Measurements from ENCODE around the gene EMP2.

The EMP2 gene

GRCh38 chr16:10610499-10611184 is 30.2 kb upstream of the EMP2 start:
- DNase-seq (ENCODE audit: low read depth, low spot score): no peak

DNA sequence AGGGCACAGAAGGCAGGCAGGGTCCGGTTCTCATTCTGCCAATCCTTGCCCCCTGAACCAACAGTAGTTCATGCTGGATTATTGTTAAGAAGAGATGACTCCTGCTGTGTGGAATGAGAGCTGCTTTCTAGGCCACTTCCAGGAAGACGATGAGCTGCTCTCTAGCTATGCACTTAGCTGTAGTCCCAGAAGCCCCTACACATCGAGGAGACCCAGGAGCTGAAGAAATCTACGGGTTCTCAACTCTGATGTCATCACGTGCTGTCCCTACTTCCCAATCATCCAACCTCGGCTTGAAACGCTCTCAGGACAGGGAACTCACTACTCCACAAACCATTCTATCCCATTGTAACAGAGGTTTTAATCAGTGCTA is 29.0 kb upstream of the EMP2 start:
- no peak for DNase-seq (ENCODE audit: low read depth, low spot score)

DNA sequence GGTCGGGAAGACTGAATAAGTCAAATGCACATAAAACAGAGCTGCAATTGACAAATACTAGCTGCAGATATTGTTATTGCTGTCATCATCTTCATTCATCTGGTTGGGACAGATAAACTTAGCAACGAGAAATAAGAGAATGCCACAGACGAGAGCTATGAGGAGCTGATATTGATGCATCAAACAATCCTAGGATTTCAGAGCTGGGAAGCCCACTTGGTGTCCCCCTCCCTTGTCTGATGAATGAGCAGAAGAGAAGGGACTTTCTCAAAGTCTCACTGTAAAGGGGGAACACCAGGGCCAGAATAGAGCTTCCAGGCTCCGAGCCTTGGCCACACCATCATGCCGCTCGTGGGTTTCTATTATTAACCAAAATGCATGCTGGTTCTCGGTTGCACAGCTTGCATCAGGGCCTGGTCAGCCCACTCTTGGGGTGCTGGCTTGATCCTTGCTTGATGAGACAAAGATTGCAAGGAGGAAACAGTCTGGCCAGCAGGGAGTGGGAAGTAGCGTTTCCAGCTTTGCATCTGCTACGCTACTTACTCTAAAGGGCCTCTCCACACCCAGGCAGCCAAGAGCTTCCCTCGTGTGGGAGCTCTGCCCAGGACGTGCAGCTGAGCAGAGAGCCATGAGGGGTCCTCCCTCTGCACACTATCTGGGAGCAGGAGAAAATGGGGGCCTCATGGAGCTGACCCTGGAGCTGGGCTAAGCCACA is 28.4 kb upstream of the EMP2 start:
- DNase-seq (ENCODE audit: low read depth, low spot score): no peak

- no peak for DNase-seq (ENCODE audit: low read depth, low spot score)
Observed at GRCh38 chr16:10607157-10607556, 26.8 kb upstream of the EMP2 start.

- DNase-seq (ENCODE audit: low read depth, low spot score): no peak
Observed at GRCh38 chr16:10606607-10607006, 26.2 kb upstream of the EMP2 start.

DNA sequence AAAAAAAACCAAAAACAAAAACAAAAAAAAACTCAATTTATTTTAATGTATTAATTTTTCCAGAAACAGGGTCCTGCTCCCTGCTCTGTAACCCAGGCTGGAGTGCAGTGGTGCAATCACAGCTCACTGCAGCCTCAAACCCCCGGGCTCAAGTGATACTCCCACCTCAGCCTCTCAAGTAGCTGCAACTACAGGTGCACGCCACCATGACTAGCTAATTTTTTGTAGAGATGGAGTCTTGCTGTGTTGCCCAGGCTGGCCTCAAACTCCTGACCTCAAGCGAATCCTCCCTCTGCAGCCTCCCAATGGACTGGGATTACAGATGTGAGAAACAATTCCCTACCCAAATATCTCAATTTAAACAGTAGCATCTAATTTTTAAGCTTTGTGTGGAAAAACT is 25.2 kb upstream of the EMP2 start:
- no peak for DNase-seq (ENCODE audit: low read depth, low spot score)

DNA sequence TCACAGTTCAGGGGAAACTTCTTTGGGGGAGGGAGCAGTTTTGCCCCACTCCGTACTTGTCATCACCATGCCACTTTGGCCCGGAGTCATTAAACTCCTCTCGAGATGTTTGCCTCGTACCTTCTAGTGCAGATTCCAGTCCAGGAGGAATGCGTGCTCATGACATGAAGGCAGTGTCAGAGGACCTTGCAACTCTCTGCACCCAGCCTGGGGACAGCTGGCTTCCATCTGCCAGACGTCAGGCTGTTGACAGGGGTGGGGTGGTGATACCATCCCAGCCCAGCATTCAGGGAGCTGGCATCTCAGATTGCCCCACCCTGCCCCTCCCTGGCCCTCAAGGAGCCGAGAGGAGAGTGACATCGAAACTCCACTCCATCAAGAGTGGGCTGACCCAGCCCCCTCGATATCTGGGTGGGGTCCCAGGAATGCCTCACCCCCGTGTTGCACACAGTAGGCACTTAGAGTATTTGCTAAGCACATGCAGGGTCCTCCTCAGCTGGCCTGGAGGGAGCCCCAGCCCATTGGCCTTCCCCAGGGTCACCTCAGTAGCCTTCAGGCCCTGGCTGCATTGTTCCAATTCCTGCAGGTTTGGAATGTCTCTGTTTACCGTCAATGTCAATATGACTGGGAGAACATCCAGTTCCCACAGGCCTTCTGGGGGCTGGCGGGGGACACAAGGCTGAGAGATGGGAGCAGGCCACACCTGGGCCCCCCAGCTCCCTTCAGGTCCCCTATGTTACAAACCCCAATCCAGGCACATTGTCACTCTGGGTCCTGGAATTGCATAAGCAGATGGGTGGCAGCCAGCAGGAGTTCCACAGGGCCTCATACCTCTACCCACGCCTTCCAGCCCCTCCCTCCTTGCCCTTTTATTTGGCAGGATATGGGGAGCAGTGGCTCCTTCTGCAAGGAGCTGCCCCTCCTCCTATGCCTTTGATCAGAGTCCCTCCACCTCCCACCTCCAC is 21.3 kb upstream of the EMP2 start:
- DNase-seq (ENCODE audit: low read depth, low spot score): no peak

DNA sequence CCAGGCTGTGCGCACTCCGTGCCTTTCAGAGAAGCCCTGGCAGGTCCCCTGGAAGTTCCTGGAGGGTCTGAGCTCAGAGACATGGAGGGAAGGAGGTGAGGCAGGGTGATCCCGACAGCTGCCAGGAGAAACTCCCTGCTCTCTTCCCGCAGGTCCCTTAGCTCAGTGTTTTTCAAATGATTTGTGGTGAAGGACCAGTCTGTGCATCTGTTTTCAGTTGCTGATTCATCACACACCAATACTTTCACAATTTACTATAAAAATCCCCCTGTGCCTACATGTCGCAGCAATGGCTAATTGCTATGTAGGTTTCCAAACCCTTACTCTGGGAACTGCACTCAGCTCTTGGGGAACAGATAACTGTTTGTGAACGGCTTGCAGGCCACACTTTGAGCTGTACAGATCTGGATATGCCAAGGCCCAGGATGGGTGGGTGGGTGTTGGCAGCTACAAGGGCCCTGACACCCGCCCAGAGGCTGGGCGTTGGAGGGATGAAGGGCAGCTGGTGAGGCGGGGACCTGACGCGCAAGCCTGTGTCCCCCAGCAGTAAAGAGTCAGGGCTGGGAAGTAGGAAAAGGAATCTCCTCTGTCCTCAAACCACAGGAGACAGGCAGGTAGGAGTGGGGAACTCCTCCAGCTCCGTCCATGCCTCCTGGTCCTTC is 20.5 kb upstream of the EMP2 start:
- DNase-seq (ENCODE audit: low read depth, low spot score): no peak

DNA sequence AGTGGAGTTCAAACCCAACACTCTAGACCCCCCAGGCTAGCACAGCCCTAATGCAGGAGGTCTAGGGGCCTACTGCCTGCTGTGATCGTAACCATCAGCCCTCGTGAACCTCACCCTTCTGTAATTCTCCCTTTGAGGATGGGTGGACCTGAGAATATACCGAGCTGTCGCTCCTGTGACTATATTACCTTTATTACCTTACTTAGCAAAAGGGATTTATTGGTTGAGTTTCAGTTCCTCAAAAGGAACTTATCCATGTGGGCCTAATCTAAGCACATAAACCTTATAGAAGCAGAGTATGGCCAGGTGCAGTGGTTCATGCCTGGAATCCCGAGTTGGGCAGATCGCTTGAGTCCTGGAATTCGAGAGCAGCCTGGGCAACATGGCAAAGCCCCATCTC is 19.2 kb upstream of the EMP2 start:
- DNase-seq (ENCODE audit: low read depth, low spot score): no peak

GRCh38 chr16:10598157-10598556 is 17.8 kb upstream of the EMP2 start:
- no peak for DNase-seq (ENCODE audit: low read depth, low spot score)

- no peak for DNase-seq (ENCODE audit: low read depth, low spot score)
Observed at GRCh38 chr16:10597187-10597601, 16.8 kb upstream of the EMP2 start.

GRCh38 chr16:10594312-10594950 is 14.0 kb upstream of the EMP2 start:
- no peak for DNase-seq (ENCODE audit: low read depth, low spot score)

GRCh38 chr16:10592611-10593010 is 12.2 kb upstream of the EMP2 start:
- no peak for DNase-seq (ENCODE audit: low read depth, low spot score)

GRCh38 chr16:10590342-10590741 is 9.9 kb upstream of the EMP2 start:
- DNase-seq (ENCODE audit: low read depth, low spot score): no peak

DNA sequence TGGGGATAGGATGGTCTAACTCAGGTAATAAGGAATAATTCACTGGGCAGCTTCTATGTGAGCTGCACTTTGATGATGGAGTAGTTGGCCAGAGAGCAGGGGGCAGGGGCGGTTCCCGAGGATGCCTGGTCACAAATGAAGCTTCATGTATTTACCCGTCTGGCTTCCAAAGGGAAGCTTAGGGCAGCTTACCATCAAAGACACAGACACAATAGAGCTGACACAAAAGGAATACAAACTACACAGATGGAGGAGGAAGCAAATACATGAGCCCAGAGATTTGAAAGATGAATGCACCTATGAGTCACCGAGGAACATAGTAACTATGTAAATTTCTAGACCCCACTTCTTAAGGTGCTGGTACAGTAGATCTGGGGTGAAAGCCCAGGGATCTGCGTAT is 8.7 kb upstream of the EMP2 start:
- DNase-seq (ENCODE audit: low read depth, low spot score): no peak

DNA sequence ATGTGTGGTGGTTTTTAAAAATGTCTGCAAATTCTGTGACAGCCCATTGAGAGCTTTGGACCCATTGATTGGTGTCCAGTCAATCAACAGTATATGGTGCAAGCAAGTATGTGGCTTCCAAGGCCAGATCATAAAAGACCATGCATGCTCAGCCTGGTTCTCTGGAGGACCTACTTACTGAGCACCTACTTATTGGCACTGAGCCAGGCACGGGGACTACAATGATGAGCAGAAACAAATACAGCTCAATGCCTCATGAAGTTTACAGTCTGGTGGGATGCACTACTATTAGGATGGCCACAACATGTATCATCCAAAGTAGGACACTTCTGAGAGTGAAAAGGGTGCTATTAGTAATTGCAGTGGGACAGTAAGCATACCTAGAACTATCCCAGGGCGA is 7.2 kb upstream of the EMP2 start:
- DNase-seq (ENCODE audit: low read depth, low spot score): no peak

GRCh38 chr16:10584981-10585438 is 4.6 kb upstream of the EMP2 start:
- no peak for DNase-seq (ENCODE audit: low read depth, low spot score)

GRCh38 chr16:10583269-10583668 is 2.9 kb upstream of the EMP2 start:
- DNase-seq (ENCODE audit: low read depth, low spot score): no peak

DNA sequence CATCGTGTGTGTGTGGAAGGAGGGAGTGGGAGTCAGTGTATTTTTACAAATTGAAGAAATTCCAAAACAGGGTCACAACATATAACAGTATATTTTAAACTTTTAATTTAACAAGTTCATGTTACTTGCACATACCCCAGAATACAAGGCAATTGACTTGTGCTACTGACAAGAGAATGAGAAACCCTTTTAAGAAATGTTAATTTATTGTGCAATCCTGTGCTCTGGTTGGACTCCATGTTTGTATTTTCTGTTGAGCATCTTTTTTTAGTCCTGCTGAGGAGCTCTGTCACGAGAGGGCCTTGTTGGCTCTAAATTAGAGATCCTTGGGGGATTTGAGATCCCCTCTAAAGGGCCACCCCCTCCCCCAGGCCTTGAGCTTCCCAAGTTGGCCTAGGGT is 1.1 kb upstream of the EMP2 start:
- no peak for DNase-seq (ENCODE audit: low read depth, low spot score)

- DNase-seq (ENCODE audit: low read depth, low spot score): no peak
Observed at GRCh38 chr16:10580883-10581247, 467 bp upstream of the EMP2 start.

DNA sequence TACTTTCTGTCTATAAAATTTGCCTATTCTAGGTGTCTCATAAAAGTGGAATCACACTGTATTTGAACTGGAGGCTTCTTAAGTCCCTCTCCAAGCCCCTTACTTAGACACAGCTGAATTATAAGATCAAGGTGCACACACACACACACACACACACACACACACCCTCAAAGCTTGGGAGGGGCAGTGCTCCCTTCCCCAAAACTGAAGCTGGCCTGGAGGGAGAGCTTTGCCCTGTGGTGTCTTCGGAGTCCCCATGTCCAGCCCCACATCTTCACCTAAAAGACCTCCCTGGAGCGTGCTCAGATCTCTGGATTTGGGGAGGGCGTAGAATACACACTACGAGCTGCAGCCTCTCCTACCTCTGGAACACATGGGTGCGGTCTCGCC is 828 bp downstream of the EMP2 start:
- DNase-seq (ENCODE audit: low read depth, low spot score): no peak

Measured in brain pericyte (primary cell).